HG03280 (cell line): ENCODE data around the gene OTX2.

Source experiments
- ATAC-seq: cut with Tn5 transposase; IDR thresholded peaks from one replicate; pipeline ENCODE4 v1.9.1; 2021; ENCODE audit warnings: mild to moderate bottlenecking, moderate library complexity; ENCODE audit not compliant: unreplicated experiment

OTX2 gene

DNA sequence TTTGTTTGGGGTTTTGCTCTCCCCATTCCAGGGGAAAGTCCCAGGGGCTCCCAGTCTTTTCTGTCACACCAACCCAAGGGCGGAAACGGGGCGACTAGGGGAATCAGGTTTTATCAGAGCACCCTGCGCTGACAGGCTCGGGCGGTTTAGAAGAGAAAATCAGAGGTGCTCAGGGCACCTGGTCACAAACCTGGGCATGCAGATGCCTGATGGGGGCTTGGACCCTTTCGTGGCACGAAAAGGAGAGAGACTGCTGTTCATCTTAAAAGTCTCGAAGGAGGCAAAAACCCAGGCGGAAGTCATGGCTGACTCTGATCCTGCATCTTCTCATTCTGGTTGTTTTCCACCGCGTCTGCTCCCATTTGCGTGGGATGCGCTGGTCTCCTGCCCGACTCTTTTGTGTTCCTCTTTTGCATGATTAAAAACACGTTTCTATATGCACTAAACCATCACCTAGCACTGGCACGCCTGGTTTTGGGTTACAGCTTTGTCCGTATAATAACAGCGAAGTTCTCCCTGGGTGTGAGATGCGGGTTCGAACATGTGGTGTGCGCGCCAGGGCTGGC lies 13.2 kb downstream of the OTX2 start:
- ATAC-seq: no peak

DNA sequence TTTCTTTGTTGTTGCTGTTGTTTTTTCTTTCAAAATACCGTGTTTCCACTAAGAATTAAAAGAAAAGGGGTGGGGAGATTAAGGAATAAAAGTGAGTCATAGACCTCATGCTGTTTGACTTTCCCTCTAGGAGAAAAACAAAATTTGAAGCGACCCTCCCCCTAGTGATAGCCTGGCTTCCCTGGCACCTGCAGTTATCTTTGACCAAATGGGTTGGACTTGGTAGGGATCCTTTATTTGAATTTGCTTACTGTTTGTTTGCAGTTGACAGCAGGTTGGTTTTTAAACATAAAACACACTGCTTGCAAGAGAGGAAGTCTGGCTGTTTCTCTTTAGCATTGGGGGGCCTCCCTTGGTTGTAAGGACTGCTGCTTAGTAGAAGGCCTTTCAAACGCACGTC lies 14.0 kb downstream of the OTX2 start:
- no peak for ATAC-seq

DNA sequence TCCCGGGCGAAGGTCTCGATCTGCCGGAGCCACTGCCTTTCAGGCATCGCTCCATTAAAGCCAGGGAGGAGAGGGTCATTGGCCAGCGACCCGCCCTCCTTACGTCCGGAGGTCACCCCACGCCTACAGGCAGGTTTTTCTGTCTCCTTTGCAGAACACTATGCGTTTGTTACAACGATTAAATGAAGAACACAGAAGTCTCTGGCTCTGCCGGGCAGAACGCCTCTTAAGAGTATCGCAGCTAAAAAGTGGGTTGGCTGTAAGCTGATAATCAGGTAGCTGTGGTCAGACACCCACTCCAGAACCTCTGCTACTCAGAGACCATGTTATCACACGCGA lies 15.0 kb downstream of the OTX2 start:
- no peak for ATAC-seq

DNA sequence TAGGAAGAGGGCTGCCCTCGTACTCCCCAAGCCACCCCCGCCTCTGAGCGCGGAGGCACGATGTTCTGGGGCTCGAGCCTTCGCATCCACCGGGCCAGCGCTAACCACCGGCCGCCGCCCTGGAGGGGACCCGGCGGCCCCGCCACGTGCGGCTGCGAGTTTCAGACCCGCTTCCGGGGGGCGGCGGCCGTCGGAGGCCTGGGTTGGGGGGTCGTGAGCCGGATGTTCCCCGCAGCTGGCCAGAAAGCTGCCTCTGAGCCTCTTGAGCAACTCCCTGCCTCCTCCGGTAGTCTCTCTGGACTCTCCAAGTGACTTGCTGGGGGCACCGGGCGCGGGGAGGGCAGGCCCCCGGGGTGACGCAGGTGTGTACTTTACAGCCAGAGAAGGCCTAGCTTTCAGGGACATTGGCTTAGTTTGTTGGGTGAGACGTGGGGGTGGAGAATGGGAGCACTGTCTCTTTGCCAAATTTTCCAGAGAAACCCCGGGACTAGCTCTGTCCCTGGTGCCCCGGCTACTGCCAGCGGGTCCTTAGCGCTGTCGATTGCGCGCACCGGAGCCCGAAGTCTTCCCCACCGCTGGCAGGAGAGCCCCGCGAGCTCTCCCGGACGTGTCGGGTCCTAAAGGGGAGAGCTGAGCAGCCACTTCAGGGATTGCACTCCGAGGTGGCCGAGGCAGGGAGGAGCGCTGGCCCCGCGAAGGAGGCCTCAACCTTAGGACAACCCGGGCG lies 15.6 kb downstream of the OTX2 start:
- ATAC-seq: no peak

DNA sequence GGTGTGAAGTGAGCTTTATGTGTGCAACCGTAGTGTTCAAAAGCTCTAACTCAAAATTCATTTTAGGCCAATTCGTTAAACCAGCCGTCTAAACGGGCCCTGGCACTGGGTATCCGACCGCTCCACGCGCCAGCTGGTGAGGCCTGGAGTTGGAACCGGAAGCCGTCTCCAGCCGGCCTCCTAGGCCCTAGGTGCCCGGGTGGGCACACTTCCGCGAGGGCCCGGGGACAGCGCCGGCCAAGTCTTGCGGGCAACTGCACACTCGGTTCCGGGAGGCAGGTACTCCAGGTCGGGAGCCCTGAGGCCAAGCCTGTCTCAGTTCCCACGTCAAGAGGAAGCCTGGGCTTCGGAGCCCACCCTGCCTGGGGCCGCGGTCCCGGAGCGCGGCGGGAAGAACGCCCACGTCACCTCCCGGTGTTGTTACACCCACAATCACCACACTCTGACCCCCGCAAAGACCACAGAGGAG lies 16.2 kb downstream of the OTX2 start:
- no peak for ATAC-seq

DNA sequence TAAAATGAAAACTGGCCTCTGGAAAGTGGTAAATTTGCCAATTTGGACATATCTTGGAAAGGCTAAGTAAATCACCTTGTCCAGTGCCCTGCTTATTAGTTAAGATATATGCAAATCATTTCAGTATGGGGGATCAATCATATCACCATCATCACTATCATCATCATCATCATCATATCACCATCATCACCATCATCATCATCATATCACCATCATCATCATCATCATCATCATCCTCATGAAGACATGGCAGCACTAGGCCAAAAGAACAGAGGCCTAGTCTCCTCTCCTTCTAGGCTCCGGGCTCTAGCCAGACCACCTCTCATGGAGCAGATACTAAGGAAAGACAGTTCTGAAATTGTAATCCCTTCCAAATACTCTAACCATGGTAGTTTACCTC lies 20.3 kb downstream of the OTX2 start:
- no peak for ATAC-seq

DNA sequence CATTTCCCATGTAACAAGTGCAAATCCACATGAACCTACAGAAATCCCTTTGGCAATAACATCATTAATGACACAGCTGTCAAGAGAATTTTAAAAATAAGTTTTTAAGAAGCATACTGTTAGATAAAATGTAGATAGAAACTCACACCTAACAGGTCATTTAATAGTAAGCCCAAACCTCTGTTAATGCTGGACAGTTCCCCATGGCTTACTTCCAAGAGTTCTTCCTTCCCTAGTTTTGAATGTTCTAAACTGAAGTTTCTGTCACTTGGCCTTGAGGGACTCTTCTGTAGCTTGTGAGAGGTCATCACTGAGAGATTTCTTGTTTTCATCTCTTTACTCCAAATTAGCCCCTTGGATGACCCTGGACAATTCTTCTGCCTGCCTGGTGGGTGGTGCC lies 22.7 kb downstream of the OTX2 start:
- no peak for ATAC-seq

DNA sequence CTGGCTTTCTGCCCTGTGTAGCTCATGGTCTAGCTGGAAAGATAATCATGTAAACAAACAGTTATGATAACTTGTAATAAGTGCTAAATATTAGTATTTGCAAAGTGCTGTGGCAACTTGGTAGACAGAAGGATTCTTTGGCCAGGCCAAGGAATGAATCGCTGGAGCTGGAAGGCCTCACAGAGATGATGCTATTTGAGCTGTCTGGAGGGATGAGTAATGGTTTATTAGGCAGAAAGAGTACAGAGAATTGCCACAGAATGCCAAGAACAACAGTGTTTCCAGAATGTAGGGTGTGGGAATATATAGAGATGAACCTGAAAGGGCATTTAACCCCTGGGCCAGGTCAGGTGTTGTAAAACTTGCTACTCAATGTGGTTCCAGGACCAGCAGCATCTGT lies 27.6 kb downstream of the OTX2 start:
- no peak for ATAC-seq

DNA sequence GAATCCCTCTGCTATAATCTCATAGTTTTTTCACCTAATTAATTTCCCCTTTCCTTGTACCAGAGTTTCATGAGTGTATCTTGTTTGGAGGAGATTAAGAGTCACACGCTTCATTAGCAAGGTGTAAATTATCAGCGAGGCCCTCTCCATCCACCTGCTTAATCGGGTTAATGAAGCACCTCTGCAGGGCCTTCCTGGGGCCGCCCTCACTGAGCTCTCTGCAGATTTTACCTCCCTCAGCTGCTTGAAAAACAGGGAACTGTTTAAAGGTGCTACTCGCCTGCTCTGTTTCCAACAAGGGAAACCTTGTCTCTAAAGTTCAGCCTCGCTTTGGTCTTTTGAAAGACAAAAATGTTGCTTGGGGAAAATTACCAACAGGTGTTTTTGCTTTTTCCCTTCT lies 35.8 kb downstream of the OTX2 start:
- ATAC-seq: no peak

DNA sequence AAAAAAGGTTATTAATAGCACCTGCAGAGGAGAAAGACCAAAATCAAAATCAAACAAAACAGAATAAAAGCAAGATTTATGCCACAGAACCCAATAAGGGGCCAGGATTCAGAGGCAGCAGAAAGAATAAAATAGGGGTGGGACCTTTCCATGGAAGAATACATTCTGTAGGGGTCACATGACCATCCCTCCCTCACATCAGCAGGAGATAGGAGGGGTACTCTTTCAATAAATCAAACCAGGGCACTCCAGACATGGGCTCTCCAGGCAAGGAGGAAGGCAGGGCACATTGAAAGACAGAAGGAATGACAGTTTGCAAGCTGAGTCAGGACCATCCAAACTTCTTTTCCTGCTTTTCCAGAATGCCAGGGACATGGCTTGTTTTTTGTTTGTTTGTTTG lies 39.8 kb downstream of the OTX2 start:
- ATAC-seq: no peak

DNA sequence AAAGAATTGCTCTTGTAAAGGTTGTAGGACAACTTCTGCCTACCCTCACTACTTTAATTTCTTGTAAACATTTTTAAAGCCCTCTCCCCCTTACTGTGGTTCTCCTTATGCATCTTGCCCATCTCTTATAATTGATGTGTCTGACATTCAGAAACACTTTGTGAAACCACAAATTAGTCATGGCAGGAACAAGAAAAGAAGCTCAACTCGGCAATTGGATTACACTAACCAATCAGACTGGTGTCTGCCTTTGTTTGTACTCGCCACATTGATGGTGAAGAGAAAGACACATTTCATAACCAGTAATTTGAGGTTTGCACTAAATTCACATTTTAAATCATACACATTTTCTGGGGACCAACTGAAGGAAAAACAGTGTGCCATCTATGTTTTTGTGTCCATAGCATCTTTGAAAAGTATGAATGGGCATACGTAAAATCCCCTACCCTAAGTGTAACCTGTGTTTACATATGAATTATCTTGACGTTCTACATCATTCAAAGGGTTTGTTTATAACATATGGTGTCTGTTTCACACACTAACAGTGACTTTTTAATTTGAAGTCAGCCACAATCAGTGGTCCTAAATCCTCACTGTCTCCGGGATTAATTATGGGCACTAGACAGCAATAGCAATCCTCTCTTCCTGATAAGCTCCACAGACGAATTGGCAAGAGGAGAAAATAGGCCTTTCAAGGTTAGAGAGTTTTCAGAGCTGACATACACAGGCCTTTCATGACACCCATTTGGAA lies 49.9 kb downstream of the OTX2 start:
- ATAC-seq: no peak

DNA sequence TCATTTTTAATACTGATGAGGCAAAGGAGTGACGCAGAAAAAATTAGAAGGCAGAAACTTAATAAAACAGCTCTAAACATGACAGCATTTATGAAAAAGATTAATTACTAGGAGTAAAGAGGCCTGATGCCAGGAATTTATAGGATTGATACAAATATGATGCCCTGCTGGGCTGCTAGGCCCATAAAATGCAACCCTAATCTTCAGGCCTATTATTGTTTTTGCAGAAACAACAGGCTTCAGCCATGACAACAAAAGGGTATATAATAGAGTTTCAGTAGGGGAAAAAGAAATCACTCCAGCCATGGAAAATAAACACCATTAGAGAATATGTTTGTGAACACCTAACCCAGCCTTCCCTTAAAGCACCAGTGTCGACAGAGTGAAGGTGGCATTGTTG lies 50.6 kb downstream of the OTX2 start:
- ATAC-seq: no peak

DNA sequence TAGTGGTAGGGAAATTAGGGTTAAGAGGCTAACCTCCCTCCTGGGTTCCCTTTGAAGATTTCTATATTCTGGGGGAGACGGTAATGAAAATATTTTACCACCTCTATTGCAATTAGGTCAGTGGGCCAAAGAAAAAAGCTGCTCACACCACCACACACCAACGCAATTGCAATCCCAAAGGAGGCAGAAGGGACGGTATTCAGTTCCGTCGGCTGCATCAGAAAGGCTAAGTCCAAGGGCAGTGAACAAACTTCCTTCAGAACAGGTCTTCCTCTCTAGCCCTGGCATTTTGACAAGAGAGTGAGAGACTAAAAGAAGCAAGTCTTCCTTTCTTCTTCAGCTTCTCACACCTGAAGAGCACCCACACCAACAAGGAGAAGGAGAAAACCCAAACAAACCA lies 51.2 kb downstream of the OTX2 start:
- ATAC-seq: no peak

DNA sequence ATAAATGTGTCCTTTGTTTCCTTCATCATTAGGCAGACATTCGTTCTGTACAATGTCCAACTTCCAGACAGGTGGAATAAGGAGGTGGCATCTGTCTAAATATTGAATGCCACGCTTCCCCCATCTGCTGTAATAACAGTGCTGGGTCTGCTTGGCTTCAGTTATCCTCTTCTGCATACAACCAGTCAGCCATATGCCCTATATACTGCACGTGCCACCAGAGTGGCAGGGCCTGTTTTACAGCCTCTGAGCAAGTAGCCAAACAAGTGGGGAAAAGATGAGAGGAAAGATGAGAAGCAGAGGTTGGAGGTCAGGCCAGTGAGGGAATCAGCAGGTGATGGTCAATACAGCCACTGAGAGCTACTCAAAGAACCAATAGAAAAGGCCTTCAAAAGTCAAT lies 55.4 kb downstream of the OTX2 start:
- ATAC-seq: no peak

DNA sequence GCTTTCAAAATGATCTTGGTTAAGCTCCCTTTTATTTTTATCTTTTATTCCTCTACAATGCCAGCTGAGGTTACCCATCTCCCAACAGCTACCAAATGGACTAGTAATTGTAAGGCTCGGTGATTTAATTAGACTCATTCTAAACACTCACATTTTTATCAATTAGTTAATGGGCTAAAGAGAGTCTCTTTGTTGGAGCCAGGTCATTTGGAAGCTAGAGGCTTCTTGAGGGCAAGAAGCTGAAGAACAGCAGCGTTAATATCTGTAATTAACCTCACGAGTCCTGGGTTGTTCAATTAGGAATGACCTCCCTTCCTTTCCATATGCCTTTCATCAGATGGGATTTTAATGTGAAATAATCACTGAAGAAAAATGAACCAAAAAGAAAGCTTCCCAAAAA lies 56.9 kb downstream of the OTX2 start:
- no peak for ATAC-seq

DNA sequence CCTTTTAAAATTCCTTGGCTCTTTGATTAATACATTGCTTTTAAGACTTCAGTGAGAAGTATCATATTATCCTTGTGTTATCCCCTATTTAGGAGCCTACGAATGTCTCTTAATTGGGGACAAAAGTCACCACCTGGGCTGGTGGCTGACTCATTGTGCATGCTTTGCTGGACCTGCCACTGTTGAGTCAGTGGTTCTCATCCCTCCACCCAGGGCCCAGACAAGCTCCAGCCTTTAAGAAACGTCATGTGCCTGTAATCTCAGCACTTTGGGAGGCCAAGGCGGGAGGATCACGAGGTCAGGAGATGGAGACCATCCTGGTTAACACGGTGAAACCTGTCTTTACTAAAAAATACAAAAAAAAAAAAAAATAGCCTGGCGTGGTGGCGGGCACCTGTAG lies 57.9 kb downstream of the OTX2 start:
- ATAC-seq: no peak

DNA sequence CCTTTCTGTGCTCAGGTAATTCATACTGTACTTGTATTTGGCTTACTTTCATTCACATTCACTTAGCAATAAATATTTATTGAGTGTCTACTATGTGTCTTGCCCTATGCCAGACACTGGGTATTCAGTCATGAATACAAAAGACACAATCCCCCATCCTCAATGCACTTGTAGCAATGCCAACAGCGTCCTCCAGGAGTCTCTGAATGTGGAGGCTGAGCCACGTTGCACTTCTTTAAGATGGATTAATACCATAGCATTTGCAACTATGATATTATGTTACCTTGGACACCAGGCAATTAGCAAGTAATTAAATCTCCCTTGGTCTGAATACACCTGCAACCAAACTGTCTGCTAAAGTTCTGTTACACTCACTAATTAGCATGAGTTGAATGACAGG lies 58.8 kb downstream of the OTX2 start:
- ATAC-seq: no peak
